Activated CD4-positive, CD25-positive, alpha-beta regulatory T cell treated with anti-CD3 and anti-CD28 coated beads, Interleukin-2, amount 50 U/mL, for 16 hours (primary cell): ENCODE results near the gene SUGP1.
"Not testable (repeated sequence)": the region's sequence is repeated elsewhere in the genome, so short reads cannot be mapped to it uniquely, and the experiment has no call there.

ENCODE experiments used
- DNase-seq: peaks from one replicate; pipeline ENCODE4 v3.0.0-alpha.2; 2020; ENCODE audit warnings: low read depth, low spot score

SUGP1 gene

GRCh38 chr19:19262190-19263057 lies 57.9 kb downstream of the SUGP1 start:
- DNase-seq: no peak

- DNase-seq: no peak
Measured at GRCh38 chr19:19261350-19262189, 58.7 kb downstream of the SUGP1 start.

GRCh38 chr19:19260417-19261214 lies 59.7 kb downstream of the SUGP1 start:
- no peak for DNase-seq

GRCh38 chr19:19259741-19260140 lies 60.6 kb downstream of the SUGP1 start:
- no peak for DNase-seq

GRCh38 chr19:19258589-19259338 lies 61.5 kb downstream of the SUGP1 start:
- DNase-seq: no peak

GRCh38 chr19:19257836-19258588 lies 62.3 kb downstream of the SUGP1 start:
- no peak for DNase-seq

GRCh38 chr19:19257137-19257536 lies 63.2 kb downstream of the SUGP1 start:
- DNase-seq: no peak

- no peak for DNase-seq
Measured at GRCh38 chr19:19256072-19256969, 64.0 kb downstream of the SUGP1 start.

- not testable (repeated sequence) for DNase-seq
Measured at GRCh38 chr19:19253409-19253808, 66.9 kb downstream of the SUGP1 start.

GRCh38 chr19:19250196-19250801 lies 70.0 kb downstream of the SUGP1 start:
- no peak for DNase-seq

- no peak for DNase-seq
Measured at GRCh38 chr19:19240476-19240875, 79.8 kb downstream of the SUGP1 start.

GRCh38 chr19:19239675-19240074 lies 80.6 kb downstream of the SUGP1 start:
- DNase-seq: no peak

GRCh38 chr19:19238126-19238894 lies 82.0 kb downstream of the SUGP1 start:
- no peak for DNase-seq

GRCh38 chr19:19236173-19236572 lies 84.1 kb downstream of the SUGP1 start:
- no peak for DNase-seq

GRCh38 chr19:19234220-19234816 lies 86.0 kb downstream of the SUGP1 start:
- DNase-seq: no peak

- no peak for DNase-seq
Measured at GRCh38 chr19:19232261-19232721, 88.0 kb downstream of the SUGP1 start.

GRCh38 chr19:19230999-19231398 lies 89.3 kb downstream of the SUGP1 start:
- DNase-seq: no peak

- DNase-seq: no peak
Measured at GRCh38 chr19:19229701-19230100, 90.6 kb downstream of the SUGP1 start.
